HG03095 (cell line): ENCODE data around the gene BCKDHA.
"Not testable (repeated sequence)": the region's sequence is repeated elsewhere in the genome, so short reads cannot be mapped to it uniquely, and the experiment has no call there.

Source experiments
- ATAC-seq: cut with Tn5 transposase; IDR thresholded peaks from one replicate; pipeline ENCODE4 v1.9.1; 2021; ENCODE audit warnings: moderate library complexity; ENCODE audit not compliant: unreplicated experiment

The BCKDHA gene

DNA sequence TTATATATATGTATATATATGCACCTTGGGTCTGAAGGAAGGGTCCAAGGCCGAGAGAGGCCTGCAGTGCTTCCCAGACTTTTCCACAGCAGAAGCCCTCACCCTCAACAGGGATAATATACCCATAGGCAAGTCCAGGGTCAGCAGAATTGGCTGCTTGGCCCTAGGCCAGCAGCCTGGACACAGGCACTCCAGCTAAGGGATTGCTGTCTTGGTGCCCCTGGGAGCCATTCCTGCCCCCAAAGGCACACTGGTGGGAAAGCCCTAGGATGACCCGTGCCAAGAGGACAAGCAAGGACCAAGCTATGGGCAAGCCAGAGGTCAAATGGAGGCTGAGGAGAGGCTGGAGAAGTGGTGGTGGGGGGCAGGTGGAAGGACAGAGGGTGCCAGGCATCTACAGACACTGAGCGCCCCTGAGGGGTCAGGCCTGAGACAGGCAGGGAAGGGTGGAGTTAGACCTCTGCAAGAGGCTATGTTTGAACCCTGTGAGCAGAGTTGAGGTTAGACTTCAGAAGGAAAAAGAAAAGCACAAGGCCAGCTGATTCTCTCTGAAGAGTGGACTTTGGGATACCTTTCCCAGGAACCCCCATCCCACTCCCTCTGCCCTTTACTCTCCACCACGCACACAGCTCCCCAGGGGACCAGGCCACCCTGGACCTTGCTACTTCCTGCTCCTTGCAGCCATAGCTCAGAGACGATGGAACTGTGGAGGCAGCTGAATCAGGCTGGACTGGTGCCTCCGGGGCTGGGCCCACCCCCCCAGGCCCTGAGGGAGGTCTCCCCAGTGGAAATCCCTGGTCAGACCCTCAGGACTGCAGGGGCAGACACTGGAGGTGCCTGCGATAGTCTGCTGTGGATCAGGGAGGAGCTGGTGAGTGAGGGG is 45.1 kb downstream of the BCKDHA start, which contains the start of gene ERICH4:
Gene ERICH4, plus strand, starts transcription at position 684 of the 883 bp plus-strand sequence. Its CDS starts 14 bp downstream, at position 698.
- ATAC-seq: no peak

DNA sequence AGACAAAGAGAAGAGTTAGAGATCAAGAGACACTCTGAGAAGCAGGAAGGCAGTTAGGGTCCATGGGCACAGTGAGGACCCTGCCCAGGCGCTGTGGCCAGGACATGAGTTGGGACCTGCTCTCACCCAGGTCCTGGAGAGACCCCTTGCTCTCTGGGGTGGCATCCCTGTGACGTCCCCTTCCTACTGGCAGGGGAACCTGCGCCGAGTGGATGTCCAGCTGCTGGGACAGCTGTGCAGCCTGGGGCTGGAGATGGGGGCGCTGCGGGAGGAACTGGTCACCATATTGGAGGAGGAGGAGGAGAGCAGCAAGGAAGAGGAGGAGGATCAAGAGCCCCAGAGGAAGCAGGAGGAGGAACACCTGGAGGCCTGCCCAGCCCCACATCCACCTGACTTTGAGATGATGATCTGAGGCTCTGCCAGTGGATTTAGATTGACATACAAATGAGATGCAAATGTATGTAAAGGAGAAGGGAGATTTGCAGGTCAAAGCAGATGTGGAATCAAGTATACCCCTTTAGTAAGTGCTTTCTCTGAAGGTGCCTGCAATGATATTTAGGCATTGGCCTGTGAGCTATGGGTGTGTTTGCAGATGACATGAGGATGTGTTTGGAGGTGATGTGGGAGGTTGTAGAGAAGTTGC is 46.3 kb downstream of the BCKDHA start:
- no peak for ATAC-seq

DNA sequence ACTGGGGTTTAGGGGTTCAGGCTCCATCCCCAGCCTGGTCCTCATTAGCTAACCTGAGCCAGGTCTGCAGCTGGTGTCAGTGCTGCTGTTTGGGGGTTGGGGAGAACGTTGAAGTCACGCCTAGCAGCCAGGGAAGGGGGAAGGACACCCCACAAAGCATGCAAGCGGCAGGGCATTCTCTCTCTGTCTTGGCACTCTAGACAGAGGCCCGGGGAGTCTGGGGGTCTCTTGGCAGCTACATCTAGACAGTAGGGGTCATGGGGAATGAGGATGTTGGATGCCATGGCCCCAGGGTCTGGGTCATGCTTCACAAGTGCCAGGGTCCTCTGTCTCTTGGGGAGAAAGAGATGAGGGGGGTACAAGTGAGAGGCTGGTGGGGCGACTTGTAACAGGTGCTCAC is 48.0 kb downstream of the BCKDHA start:
- no peak for ATAC-seq

DNA sequence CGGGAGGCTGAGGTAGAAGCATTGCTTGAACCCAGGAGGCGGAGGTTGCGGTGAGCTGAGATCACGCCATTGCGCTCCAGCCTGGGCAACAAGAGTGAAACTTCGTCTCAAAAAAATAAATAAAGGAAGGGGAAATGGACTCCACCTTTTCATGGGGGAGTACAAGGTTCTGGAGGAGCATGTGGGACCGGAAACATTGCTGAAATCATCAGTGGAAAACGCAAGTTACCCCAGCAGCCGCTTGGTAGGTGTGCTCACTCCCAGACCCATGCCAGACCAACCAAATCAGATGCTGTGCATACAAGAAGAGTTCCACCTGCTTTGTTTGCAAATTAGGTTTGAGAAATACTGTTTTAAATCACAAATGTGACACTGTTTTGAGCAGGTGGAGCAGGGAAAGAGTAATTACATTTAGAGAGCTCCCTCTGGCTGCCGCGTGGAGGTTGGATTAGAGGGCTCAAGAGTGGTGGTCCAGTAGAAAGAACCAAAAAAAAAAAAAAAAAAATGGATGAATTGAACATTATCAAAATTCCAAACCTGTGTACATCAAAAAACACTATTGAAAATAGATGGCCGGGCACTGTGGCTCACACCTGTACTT is 50.2 kb downstream of the BCKDHA start:
- no peak for ATAC-seq

DNA sequence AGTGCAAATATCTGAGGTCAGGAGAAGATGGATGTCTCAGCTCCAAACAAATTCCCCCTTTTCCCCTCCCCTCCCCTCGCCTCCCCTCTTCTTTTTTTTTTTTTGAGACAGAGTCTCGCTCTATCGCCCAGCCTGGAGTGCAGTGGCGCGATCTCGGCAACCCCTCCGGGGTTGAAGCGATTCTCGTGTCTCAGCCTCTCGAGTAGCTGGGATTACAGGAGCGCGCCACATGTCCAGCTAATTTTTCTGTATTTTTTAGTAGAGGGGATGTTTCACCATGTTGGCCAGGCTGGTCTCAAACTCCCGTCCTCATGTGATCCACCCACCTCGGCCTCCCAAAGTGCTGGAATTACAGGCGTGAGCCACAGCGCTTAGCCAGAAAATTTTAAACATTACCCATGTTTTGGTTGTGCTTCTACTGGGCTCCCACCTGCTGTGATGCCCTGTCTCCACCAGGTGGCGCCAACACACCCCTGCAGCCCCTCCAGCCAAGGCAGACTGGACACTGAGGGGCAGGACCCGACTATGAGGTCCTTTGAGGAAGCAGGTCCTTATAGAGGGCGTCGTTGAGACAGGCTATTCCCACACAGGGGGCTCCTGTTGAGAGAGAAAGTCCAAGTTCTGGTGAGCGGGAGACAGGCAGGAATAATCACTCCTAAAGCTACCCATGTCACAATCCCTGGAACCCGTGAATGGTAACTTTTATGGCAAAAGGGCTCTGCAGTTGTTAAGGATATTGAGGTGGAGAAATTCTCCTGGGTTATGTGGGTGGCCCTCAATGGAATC is 51.7 kb downstream of the BCKDHA start:
- no peak for ATAC-seq

DNA sequence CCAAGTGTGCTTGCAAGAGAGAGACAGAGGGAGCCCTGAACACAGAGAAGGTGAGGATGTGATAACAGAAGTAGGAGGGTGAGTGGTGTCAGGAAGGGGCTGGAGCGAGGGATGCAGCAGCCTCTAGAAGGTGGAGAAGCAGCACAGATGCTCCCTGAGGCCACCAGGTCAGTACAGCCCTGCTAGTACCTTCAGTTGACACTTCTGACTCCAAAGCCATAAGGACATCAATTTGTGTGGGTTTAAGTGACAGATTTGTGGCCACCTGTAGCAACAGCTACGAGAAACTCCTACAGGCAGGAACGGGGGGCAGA is 52.2 kb downstream of the BCKDHA start:
- ATAC-seq: no peak

DNA sequence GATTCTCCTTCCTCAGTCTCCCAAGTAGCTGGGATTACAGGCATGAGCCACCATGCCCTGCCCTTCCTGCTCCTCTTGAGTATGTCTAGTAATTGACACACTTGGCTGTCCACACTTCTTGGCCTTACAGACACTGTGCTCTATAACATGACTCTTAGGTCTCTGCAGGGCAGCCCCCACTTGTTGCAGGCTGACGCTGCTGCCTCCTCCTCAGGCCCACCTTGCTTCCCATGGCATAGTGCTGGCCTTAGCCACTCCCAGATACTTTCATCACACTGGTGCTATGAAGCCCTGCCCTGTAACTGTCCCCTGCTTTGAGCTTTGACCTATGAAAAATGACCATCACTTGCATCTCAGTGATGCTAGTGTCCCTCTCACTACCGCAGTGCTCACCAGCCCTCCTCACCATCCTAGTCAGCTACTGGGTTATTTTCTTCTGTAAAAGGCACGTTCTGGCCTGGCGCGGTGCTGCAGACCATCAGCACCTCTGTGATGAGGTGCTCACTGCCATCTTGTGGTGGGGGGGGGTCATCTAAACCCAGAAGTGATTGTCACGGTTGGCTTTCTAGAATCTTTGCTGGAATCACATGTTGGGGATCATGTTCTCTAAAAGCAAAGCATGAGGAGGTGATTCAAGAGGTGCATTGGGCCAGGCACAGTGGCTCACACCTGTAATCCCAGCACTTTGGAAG is 55.1 kb downstream of the BCKDHA start:
- no peak for ATAC-seq

DNA sequence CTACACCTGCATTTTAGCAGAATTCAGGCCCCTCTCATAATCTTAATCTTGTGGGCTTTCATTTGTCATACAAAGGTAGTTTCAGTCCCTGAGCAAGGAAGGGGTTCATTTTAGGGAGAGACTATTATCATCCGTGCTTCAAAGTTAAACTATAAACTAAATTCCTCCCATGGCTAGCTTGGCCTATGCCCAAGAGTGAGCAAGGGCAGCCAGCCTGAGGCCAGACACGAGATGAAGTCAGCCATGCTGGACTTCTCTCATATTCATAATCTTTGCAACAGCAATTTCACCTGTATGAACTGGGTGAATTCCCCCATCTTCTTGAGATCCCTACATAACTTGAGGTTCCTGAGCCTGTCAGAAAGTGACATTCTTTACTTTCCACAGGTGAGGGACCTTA is 58.3 kb downstream of the BCKDHA start:
- no peak for ATAC-seq

DNA sequence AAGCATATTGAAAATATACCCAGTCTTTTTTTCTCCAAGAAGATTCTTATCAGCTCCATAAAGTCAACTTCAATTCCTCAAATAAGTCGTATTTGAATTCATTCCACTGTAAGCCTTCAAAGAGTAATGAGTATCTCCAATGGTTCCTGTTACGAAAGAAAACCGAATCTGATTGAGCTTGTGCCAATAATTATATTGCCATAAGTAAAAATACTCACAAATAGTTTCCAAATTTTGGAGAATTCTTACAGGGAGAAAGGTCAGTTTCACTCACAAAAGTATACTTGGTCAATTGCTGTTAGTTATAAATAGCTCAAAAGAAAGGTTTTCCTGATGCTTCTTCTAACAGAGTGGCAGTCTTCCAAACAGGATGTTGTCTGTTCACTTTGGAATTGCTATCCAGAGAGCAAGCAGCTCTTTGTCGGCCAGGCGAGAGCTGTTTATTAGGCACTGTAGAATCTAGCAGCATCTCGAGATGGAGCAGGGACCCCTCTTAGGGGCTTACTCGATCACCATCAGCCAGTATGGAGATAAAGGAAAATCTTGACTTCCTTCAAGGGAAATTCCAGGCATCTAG is 58.8 kb downstream of the BCKDHA start:
- no peak for ATAC-seq

DNA sequence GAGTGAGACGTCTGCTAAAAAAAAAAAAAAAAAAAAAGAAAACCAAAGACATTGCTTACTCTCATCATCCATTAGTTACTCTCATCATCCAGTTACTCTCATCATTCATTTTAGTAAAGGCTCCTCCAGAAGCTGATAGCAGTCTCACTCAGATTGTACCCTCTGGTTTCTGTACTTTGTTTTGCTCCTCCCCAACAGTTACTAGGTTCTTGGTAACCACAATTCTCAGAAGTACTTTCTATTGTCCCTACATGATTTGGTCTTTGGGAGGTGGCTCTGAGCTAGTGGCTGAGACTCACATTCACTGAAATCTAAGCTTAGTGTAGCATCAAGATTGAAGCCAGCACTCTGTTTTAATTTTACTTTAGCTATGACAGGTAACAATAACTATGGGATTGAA is 59.6 kb downstream of the BCKDHA start:
- no peak for ATAC-seq

DNA sequence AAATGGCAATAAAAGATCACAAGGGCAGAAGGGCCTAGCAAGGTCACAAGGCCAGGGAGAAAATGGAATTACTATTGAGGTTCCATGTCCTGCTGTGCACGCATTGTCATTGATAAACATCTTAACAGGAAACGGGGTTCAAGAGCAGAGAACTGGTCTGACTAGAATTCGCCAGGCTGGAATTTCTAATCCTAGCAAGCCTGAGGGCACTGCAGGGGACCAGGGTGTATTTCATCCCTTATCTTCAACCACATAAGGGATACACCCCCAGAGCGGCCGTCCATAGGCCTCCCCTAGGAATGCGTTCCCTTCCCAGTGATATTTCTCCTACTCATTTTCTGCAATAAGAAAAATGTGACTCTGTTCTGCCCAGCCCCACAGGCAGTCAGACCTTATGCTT is 64.9 kb downstream of the BCKDHA start:
- ATAC-seq: no peak

DNA sequence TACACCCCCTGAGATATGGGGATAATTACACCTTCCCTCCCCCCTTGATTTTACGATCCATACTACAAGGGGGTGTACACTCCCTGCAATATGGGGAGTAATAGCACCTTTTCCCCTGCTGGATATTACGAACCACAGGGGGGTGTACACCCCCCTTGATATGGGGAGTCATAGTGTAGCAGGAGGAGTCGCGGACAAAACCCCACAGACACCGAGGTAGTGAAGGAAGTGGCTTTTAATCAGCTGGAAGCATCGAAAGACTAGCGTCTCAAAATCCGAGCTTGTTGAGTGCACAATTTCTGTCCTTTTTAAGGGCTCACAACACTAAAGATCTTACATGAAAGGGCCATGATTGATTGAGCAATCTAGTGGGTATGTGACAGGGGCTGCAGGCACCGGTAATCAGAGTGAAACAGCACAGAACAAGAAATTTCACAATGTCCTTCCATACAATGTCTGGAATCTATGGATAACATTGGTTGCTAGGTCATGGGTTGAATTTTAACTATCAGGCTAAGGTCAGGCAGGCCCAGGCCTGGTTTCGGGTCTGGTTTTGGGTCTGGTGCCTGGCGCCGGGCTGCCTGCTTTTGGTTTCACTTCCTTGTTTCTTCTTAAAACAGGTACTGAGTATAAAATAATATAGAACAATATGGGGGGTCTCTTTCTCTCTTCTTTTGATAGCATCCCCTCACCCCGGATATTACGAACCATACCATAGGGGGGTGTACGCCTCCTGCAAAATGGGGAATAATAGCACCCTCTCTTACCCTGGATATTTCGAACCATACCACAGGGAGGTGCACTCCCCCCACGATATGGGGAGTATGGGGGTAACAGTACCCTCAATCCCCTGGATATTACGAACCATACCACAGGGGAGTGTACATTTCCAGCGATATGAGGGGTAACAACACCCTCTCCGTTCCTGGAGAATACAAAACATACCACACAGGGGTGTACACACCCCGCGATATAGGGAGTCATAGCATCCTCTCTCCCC is 65.9 kb downstream of the BCKDHA start:
- not testable (repeated sequence) for ATAC-seq
